Measurements from ENCODE around the gene COL27A1.

COL27A1 gene

DNA sequence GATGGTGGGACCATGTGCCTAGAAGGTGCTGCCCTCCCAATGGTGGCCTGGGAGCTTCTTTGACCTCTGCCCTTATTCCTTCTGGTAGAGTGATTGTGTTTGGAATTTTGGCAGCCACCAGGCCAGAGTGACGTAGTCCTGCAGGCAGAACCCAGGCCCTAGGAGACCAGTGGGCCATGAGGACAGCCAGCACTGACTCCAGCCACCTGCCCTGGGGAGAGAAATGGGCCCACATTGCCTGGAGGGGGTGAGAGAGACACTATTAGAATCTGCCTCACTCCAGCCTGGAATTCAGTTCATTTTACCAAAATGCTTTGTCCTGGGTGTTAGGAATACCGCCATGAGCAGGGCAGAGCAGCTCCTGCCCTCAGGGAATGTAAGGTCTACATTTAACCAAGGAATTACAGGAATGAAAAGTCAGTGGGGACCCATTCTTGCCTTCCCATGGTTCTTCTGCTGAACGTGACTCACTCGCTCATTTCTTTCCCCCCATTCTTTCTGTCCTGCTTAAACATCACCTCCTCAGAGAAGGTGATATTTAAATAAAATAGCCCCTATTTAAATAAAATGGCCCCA is 5.5 kb upstream of the COL27A1 start:
- no peak overlapping the region for H3K27ac ChIP-seq
- TF ChIP-seq, protein P1, sequence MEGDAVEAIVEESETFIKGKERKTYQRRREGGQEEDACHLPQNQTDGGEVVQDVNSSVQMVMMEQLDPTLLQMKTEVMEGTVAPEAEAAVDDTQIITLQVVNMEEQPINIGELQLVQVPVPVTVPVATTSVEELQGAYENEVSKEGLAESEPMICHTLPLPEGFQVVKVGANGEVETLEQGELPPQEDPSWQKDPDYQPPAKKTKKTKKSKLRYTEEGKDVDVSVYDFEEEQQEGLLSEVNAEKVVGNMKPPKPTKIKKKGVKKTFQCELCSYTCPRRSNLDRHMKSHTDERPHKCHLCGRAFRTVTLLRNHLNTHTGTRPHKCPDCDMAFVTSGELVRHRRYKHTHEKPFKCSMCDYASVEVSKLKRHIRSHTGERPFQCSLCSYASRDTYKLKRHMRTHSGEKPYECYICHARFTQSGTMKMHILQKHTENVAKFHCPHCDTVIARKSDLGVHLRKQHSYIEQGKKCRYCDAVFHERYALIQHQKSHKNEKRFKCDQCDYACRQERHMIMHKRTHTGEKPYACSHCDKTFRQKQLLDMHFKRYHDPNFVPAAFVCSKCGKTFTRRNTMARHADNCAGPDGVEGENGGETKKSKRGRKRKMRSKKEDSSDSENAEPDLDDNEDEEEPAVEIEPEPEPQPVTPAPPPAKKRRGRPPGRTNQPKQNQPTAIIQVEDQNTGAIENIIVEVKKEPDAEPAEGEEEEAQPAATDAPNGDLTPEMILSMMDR (IDR thresholded peaks at IDR 0.05): no peak
- no peak overlapping the region for H3K4me3 ChIP-seq (ENCODE audit: low read depth, low read length)
- H3K9me3 ChIP-seq (ENCODE audit: control insufficient read depth, low read length): no peaks in the 10 kb centered on the region
- no peaks in the 10 kb centered on the region for H3K36me3 ChIP-seq (ENCODE audit: control insufficient read depth, insufficient read depth, low read length)
- H3K4me1 ChIP-seq: no peaks in the 10 kb centered on the region
- no peaks in the 10 kb centered on the region for H3K79me2 ChIP-seq
- H3K27me3 ChIP-seq (ENCODE audit: control insufficient read depth, insufficient read depth, low read length): no peaks in the 10 kb centered on the region
- no peak overlapping the region for H2AFZ ChIP-seq
- no peak overlapping the region for H3K4me2 ChIP-seq (ENCODE audit: low read length)
- H3K9ac ChIP-seq: no peak overlapping the region

DNA sequence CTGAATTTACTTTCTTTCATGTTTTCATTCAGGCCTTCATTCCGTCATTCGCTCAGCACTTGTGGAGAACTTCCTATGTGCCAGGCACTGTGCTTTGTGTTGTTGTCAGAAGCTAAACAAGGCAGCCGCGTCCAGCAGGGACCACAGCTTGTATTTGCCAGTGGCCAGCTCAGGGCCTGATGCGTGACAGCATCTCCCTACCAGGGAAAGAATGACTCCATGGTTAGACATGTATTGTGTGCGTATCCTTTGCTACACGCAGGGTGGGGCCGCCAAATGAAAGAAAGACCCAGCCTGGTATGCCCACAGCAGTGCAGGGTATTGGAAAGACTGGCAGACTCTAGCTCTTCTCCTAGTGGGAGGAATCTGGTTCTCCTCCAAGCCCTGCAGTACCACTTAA is 4.7 kb upstream of the COL27A1 start:
- H3K4me1 ChIP-seq: no peaks in the 10 kb centered on the region
- TF ChIP-seq, protein P1 (IDR thresholded peaks at IDR 0.05): no peak
- H3K9ac ChIP-seq: no peak overlapping the region
- no peaks in the 10 kb centered on the region for H3K36me3 ChIP-seq (ENCODE audit: control insufficient read depth, insufficient read depth, low read length)
- H3K27me3 ChIP-seq (ENCODE audit: control insufficient read depth, insufficient read depth, low read length): no peaks in the 10 kb centered on the region
- no peaks in the 10 kb centered on the region for H3K9me3 ChIP-seq (ENCODE audit: control insufficient read depth, low read length)
- no peak overlapping the region for H3K4me2 ChIP-seq (ENCODE audit: low read length)
- H2AFZ ChIP-seq: no peak overlapping the region
- H3K4me3 ChIP-seq (ENCODE audit: low read depth, low read length): no peak overlapping the region
- no peak overlapping the region for H3K27ac ChIP-seq
- H3K79me2 ChIP-seq: no peaks in the 10 kb centered on the region

DNA sequence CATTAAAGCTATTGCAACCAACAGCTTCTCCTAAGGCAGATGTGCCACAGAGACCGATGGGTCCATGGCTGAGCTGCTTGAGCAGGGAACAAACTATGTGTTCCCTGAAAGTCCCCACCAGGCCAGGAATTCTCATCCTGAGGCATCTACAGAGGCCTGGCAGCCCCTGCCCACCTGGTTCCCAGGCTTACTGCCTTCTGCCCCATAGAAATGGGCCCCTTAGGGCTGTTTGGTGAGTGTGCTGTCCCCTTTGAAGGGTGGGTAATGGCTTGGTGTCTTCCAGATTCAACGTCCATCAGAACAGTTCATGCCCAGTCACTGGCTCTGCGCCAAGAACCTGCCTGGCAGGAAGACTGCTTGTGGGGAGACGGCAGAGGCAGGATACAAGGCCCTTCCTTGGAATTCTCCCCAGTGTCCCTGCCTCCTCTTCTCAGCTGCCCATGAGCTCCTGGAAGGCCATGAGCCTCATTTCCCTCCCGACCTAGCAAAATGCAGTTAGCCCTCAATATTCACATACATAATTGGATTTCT is 3.8 kb upstream of the COL27A1 start:
- no peaks in the 10 kb centered on the region for H3K27me3 ChIP-seq (ENCODE audit: control insufficient read depth, insufficient read depth, low read length)

DNA sequence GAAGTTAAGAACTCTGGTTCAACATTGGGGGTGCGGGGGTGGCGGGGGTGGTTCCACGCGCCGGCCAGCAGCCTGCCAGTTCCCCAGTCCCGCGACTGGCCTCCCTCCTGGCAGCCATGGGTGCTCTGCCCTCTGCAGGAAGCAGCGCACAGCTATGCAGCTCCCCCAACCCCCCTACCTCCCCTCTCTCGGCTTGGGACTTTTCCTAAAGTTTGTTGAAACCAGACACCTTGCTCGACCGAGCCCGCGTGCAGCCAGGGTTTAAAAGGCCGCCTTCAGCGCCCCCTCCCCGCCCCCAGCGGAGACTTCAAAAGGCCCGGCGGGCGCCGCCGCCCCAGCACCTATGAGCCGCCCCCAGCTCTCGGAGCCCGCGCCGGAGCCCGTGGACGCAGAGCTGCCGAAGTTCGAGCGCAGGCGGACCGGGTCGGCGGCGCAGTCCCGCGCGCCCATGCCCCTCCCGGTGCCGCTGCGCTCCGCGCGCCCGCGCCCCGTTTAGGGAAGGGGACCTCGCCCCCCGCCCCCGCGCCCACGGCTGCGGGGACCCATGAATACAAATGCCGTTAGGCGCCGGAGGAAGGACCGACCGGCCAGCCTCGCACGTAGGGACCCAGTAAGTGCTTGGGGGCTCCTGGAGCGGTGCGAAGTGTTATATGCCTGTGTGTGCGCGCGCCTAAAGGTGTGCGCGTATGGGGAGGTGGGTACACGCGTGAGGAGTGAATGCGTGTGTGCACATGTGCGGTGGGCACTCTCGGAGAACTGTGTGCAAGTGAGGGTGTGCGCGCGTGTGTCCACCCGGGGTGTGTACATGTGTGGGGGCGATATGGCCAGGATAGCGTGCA is 1.4 kb upstream of the COL27A1 start:
- H3K4me1 ChIP-seq: no peaks in the 10 kb centered on the region
- H3K9ac ChIP-seq: no peak overlapping the region
- no peaks in the 10 kb centered on the region for H3K79me2 ChIP-seq

More for the DNA sequence above, 3.8 kb upstream of the COL27A1 start:
- no peak overlapping the region for H2AFZ ChIP-seq
- no peak overlapping the region for H3K9ac ChIP-seq
- no peaks in the 10 kb centered on the region for H3K9me3 ChIP-seq (ENCODE audit: control insufficient read depth, low read length)
- H3K79me2 ChIP-seq: no peaks in the 10 kb centered on the region
- no peaks in the 10 kb centered on the region for H3K36me3 ChIP-seq (ENCODE audit: control insufficient read depth, insufficient read depth, low read length)
- H3K4me3 ChIP-seq (ENCODE audit: low read depth, low read length): no peak overlapping the region
- TF ChIP-seq, protein P1 (IDR thresholded peaks at IDR 0.05): no peak
- H3K4me2 ChIP-seq (ENCODE audit: low read length): no peak overlapping the region
- no peak overlapping the region for H3K27ac ChIP-seq
- no peaks in the 10 kb centered on the region for H3K4me1 ChIP-seq

More for the DNA sequence above, 1.4 kb upstream of the COL27A1 start:
- no peaks in the 10 kb centered on the region for H3K9me3 ChIP-seq (ENCODE audit: control insufficient read depth, low read length)
- H3K27ac ChIP-seq: no peak overlapping the region
- TF ChIP-seq, protein P1 (IDR thresholded peaks at IDR 0.05): no peak
- H3K4me2 ChIP-seq (ENCODE audit: low read length): no peak overlapping the region
- H3K4me3 ChIP-seq (ENCODE audit: low read depth, low read length): no peak overlapping the region
- H3K27me3 ChIP-seq (ENCODE audit: control insufficient read depth, insufficient read depth, low read length): no peaks in the 10 kb centered on the region
- no peak overlapping the region for H2AFZ ChIP-seq
- no peaks in the 10 kb centered on the region for H3K36me3 ChIP-seq (ENCODE audit: control insufficient read depth, insufficient read depth, low read length)

Measured in parathyroid adenoma (tissue), 2 donors.